Ovary (tissue), 3 donors: ENCODE results near the gene GEMIN5.

ENCODE experiments used
- CTCF ChIP-seq, 3 donors: fragments of 450-650 bp in 2 of 3; fragments of 200-600 bp in 1 of 3; IDR thresholded peaks; one replicate each; pipeline versions ENCODE4 v1.5.1 to v1.8.0; 2016 to 2022; ENCODE audit warnings: antibody characterized with exemption in 3 of 3, mild to moderate bottlenecking in 1 of 3
- POLR2A ChIP-seq: fragments of 450-650 bp; IDR thresholded peaks from one replicate; pipeline ENCODE4 v1.6.1; 2017; ENCODE audit warnings: antibody characterized with exemption, mild to moderate bottlenecking, moderate library complexity
- donor health status: DM: no; HTN: no; CAD: no.

- TF ChIP-seq CTCF (IDR thresholded peaks at IDR 0.05) (no peak), POLR2A (no peak)
Measured at GRCh38 chr5:154956712-154957111, 18.7 kb upstream of the GEMIN5 start.
